Astrocyte of the spinal cord (primary cell): ENCODE measurements around the gene CASP10.

Experiments
- DNase-seq: peaks from one replicate; pipeline ENCODE4 v3.0.0; 2011; ENCODE audit warnings: low read depth, low spot score
- H3K4me3 ChIP-seq: 2 replicates; pipeline ENCODE4 v1.5.1; 2011; ENCODE audit warnings: low read depth, mild to moderate bottlenecking, low read length, moderate library complexity
- in situ Hi-C: cut with HindIII; loops from 2 replicates; pipeline ENCODE4 v1.10.0; 2017; ENCODE audit warnings: low sequenced_read_pairs
- TF ChIP-seq, protein P1 (sequence below): IDR thresholded peaks from 2 replicates; pipeline ENCODE4 v1.5.1; 2012; ENCODE audit warnings: low read depth, mild to moderate bottlenecking, low read length, inconsistent platforms

The CASP10 gene

DNA sequence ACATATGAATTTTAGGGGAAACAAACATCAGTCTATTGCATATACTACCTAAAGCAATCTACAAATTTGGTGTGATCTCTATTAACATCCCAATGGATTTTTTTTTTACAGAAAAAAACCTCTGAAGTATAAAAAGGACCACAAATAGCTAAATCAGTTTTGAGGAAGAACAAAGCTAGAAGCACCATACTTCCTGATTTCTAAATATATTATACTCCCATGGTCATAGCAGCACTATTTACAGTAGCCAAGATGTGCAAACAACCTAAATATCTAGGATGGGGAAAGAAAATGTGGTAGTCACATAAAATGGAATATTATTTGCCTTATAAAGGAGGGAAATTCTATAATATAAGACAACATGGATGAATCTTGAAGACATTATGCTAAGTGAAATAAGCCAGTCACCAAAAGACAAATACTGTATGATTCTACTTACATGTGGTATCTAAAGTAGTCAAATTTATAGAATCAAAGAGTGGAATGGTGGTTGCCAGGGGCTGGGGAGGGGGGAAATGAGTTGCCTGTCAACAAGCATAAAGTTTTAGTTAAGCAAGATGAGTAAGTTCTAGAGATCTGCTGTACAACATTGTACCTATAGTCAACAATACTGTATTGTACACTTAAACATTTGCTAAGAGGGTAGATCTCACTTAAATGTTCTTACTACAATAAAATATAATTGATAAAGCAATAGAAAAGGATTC is 59.8 kb downstream of the CASP10 start:
- in situ Hi-C loops: no loop called here
- DNase-seq: no peak
- TF ChIP-seq, protein P1, sequence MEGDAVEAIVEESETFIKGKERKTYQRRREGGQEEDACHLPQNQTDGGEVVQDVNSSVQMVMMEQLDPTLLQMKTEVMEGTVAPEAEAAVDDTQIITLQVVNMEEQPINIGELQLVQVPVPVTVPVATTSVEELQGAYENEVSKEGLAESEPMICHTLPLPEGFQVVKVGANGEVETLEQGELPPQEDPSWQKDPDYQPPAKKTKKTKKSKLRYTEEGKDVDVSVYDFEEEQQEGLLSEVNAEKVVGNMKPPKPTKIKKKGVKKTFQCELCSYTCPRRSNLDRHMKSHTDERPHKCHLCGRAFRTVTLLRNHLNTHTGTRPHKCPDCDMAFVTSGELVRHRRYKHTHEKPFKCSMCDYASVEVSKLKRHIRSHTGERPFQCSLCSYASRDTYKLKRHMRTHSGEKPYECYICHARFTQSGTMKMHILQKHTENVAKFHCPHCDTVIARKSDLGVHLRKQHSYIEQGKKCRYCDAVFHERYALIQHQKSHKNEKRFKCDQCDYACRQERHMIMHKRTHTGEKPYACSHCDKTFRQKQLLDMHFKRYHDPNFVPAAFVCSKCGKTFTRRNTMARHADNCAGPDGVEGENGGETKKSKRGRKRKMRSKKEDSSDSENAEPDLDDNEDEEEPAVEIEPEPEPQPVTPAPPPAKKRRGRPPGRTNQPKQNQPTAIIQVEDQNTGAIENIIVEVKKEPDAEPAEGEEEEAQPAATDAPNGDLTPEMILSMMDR: no peak
- H3K4me3 ChIP-seq: no peak overlapping the region

GRCh38 chr2:201244829-201245228 is 61.9 kb downstream of the CASP10 start:
- H3K4me3 ChIP-seq: no peak overlapping the region
- DNase-seq: no peak
- in situ Hi-C loops: no loop called here
- TF ChIP-seq, protein P1: no peak

DNA sequence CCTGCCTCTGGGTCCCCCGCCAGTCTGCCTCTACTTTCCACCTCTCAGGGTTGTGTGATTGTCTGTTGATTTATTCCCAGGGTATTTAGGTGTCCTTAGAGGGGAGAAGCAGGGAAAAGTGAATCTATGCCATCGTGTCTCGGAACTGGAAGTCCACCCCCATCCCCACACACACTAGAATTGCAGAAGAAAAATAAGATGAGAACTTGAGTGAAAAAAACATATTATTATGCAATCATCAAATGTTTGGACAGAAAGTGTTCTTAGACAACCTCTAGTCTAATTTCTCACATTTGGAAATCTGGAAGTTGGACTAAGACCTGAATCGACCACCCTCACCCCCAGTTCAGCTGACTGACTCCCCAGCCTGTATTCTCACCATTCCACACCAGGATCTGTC is 63.3 kb downstream of the CASP10 start:
- H3K4me3 ChIP-seq: no peak overlapping the region
- in situ Hi-C loops: no loop called here
- TF ChIP-seq, protein P1: no peak
- no peak for DNase-seq

DNA sequence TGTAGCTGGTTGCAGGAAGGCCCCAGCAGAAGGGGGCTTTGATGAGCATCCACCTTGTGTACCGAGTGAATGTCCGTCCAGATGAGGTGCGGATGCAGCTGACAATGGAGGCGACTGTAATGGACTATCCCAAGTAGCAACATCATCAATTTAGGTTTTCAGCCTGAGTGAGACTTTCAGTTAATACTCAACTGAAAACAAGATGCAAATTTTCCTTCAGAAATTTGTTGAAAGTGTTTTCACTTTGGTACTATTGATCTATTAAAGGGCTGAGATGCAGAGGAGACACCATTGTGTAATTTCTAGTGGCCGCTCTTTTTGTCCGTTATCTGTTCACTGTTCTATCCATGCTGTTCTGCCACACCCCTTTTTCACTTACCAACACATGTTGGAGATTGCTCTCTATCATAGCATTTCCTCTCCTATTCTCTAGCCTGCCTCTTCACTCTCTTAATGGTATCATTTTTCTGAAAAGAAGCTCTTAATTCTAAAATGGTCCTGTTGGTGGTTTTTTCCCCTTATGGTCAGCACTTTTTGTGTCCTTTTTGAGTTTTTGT is 65.4 kb downstream of the CASP10 start:
- no peak overlapping the region for H3K4me3 ChIP-seq
- TF ChIP-seq, protein P1: no peak
- DNase-seq: no peak
- in situ Hi-C loops: no loop called here

- TF ChIP-seq, protein P1: no peak
- H3K4me3 ChIP-seq: no peak overlapping the region
- no peak for DNase-seq
- in situ Hi-C loops: no loop called here
Observed at GRCh38 chr2:201249889-201250288, 66.9 kb downstream of the CASP10 start.

GRCh38 chr2:201250741-201251140 is 67.8 kb downstream of the CASP10 start:
- no peak overlapping the region for H3K4me3 ChIP-seq
- TF ChIP-seq, protein P1: no peak
- DNase-seq: no peak
- in situ Hi-C loops: no loop called here
